Activated CD8-positive, alpha-beta memory T cell treated with anti-CD3 and anti-CD28 coated beads for 48 hours (primary cell): ENCODE data around the gene MED26.

Experiments
- DNase-seq, 3 experiments: peaks; one replicate each; pipeline ENCODE4 v3.0.0-alpha.2; 2020; ENCODE audit warnings: low read depth in 2 of 3, low spot score in 2 of 3

MED26 gene

DNA sequence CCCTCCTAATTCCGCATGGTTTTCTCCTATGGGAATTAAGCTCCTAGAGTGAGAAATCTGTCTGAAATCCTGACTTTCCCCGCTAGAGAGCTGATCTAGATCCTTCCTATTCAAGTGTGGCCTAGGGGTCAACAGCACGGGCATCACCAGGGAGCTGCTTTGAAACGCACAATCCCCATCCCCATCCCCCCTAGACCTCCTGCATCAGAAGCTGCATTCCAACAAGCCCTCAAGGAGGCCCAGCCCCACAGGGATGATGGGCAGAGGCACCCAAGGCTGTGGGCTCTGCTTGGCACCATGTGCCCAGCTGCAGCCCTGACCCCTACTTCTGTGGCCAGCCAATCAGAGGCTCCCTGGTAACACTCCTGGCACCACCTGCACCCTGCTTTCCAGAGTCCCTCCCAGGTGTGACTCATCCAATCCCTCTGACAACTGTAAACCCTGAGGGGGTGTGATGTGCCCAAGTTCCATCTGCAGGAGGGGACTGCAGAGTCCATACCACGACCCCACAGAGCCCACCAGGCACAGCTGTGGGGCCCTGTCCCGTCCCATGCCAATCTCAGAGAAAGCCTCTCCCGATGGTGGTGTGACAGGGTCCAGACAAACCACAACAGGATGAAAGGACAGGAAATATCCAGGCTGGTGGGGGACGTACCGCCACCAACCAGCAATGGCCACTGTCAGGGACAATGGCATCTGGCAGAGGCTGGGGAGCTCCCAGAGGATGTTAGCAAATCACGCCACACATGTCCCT lies 36.0 kb downstream of the MED26 start:
- DNase-seq = no peak

DNA sequence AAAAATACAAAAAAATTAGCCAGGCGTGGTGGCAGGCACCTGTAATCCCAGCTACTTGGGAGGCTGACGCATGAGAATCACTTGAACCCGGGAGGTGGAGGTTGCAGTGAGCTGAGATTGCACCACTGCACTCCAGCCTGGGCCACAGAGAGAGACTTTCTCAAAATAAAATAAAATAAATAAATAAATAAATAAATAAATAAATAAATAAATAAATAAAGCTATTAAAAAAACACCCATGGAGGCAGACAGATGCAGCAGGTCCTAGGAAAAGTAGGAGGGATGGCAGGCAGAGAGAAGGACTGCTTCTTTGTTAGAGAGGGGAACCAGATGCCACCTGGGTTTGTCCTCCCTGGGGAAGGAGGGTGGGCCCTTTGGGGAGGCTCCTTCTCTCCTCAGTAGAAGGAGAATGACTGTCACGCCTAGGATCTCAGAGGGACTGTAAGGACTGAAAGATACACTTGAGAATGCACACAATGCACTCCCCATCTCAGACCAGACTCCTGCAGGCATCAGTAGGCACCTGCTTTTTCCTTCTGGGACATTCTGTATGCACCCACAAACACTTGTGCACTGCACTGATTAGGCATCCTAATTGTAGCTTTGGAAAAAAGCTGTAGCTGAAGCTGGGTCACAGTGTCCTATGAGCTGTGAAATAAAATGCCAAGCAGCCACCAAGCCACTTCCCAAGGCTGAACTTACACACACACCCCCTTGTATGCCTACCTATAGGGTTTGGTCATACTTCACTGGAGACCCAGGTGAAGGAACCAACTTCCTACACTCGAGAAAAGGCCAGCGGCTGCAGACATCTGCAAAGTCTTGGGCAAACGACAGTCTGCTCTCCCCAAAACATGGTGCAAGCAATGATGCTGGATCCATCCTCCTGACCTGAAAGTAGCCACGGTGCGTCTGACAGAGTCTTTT lies 36.9 kb downstream of the MED26 start:
- DNase-seq = no peak

DNA sequence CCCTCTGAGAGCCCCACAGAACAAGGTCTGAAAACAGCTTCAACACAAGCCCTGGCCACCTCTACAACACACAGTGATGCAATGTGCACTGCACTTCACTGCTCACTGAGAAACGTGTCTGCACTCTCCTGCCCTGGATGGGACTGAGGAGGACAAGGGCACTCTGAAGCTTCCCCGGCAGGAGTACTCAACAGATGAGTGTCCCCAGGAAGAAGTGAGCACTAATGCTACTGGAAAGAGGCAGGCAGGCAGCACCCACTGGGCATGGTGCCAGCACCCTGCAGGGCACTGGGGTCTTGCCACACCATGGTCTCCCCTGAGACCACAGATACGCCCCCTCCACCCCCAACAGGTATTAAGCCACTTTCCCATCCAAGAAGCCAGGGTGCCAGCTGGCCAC lies 38.1 kb downstream of the MED26 start:
- no peak for DNase-seq

DNA sequence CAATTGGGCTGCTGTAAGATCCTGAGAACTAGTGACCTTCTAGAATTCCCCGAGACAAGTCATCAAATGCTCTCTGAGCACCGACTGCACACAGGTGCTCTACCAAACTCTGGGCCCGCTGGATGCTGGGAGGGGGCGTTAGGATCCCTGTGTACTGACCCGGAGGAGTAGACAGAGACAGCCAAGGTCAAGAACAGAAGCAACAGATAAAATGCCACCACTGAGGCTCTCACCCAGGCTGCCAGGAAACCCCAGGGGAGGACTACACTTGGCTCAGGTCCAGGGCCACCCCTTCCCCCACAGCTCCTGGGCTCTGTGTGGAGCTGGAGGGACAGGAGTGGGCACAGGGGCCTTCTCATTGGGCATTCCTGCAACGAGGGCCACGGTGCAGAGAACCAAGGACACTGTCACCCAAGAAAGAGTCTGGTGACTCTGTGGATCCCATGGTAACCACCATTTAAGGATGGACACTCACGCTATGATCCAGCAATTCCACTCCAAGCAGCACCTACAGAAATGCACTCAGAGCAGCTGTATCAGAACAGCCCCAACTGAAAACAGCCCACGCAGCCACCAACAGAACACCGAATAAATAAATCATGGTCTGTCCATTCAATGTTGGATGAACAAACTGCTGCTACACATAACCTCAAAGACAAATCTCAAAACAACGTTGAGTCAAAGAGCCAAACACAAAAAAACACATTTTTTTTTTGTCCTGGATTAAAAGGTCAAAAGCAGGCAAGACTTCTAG lies 39.0 kb downstream of the MED26 start:
- DNase-seq = no peak

DNA sequence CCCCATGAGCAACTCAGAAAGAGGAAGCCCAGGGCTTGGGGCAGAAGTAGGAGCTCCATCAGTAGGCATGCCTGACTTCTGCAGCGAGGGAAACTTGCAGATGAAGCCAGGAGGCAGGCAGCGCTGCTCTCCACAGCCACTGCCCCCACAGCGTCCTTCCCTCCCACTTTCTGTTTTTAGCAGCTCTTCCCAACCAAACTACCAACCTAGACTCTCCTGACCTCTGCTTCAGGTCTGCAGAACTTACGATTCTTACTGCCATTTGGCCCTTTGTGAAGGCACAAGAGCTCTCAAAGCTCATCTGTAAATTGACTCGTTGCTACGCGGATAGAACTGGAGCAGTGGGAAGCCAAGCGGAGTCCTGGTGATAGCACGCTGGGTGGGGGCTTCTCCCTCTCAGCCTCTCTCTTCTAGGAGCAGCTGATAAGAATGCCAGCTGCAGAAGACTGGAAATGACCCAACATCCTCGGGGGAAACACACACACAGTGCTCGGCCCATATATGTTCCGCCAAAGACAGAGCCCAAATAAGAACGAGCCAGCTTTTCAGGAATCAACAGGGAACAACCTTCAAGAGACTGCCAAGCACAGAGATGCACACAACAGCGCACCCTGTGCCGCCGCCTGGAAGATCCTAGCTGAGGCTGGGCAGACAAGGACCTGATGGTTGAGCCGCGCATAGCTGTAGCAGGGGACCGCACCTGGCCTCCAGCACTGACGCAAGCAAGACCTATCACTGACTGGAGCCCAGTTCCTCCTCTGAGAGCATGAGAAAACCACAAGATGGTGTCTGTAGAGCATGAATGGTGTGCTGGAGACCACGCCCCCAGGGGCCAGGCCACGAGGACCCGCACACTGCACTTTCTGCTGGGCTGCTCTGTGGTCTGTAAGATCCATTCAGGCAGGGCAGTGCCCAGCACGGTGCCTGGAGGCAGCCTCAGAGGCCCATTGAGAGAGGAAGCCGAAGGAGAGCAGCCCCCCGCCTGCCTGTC lies 39.9 kb downstream of the MED26 start:
- no peak for DNase-seq

DNA sequence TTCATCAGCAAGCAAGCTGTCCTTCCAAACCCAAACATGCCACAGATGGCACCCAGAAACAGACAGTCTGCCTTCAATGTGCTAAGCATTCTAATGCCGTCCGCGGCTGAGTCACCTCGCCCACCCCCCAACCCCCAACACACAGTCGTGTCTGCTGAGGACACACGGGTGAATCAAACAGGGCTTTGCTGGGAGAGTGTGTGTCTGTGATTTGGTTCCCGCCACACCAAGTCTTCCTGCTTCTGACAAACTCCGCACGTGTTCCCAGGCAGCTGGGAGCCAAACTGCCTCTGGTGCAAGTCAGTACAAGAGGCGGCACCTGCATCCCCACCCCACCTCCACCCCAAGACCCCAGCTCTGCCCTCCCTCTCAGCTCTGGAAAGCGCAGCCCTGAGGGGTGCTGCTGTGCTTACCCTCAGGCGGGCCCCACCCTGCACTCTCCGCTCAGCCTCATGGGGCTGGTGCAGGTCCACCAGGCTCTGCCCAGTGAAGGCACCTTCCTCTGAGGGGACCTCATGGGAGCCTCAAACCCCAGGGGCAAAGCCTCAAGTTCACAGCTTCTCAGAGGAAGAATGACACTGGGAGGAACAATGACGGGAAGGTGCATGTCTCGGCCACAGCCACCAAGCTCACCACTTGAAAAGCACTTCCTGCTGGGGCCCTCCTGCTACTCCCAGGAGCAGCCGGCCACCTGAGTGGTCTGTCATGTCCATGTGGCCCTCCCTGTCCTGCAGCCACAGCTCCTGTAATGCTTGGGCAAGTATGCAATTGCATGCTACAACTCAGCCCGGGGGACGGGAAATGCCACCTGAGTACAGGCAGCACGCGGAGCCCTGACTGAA lies 40.8 kb downstream of the MED26 start:
- no peak for DNase-seq

DNA sequence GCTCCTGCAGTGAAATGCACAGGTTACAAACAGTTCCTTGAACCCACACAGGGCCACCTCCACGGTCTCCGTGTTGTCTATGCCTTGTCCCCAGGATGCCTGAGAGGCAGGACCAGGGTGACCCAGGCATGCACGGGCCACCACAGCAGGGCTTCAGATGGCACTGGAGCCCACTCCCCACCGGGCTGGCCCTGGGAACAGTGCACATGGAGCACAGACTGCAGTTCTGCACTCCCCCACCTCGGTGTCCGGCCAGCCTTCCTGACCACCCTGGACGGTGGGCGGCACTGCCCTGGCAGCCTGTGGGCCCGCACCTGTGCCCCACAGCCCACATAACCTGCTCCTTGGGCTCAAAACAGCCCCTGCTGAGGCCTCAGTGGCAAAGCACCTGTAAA lies 41.5 kb downstream of the MED26 start:
- DNase-seq = no peak

DNA sequence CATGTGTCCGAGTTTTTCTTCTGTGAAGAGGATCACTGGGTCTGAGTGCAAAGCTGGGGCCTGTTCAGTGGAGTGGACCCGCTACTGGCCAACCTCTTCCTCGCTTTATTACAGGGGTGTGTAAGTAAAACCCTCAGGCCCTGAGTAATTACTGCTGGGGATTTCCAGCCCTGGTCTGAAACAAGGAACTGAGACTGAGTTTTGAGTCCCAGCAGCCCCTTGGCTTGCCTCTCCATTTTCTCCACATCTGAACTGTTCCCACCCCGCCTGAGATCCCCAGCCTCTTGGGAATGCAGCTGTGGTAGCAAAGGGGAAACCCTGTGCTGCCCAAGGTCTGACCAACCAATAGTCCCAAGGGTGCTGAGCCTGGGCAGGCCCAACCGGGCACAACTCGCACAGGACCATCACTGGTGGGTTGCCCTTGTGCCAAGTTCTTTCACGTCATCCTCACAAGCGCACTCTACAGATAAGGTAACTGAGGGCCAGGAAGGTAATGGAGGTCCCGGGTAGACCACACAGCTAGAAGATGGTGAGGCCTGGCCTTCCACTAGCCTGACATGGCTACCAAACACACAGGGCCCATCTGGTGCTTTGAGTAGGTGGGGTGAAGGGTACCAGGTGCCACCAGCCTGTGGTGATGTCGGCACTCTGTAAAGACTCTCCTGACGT lies 42.1 kb downstream of the MED26 start:
- no peak for DNase-seq

DNA sequence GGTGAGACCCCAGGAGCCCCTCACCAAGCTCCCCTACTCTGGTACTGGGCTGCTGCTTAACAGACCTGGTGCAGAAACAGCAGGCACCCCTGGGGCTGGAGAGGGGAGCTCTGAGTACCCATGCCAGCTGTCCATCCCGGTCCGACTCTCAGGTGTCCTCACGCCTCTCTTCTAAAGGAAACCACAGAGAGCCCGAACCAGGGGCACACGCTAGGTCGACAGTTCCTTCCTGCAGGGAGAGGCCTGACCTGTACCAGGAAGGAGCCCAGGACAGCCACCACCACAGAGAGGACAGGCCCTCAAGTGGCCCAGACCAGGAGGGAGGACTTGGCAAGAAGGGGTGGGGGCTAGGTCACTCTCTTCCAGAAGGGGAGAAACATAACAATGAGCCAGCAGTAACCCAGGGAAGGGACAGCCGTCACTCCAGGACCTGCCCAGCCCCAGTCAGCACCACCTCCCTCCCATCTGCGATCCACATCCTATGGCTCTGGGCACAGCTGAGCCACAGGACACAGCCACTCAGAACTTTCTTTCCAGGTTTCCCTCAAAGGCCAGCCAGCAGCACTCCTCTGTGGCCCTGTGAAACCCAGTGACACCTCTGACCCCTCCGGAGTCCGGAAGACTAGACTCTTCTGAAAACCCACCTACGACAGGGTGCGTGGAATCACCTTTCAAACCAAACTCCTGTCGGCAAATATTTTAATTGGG lies 42.8 kb downstream of the MED26 start:
- DNase-seq = no peak

DNA sequence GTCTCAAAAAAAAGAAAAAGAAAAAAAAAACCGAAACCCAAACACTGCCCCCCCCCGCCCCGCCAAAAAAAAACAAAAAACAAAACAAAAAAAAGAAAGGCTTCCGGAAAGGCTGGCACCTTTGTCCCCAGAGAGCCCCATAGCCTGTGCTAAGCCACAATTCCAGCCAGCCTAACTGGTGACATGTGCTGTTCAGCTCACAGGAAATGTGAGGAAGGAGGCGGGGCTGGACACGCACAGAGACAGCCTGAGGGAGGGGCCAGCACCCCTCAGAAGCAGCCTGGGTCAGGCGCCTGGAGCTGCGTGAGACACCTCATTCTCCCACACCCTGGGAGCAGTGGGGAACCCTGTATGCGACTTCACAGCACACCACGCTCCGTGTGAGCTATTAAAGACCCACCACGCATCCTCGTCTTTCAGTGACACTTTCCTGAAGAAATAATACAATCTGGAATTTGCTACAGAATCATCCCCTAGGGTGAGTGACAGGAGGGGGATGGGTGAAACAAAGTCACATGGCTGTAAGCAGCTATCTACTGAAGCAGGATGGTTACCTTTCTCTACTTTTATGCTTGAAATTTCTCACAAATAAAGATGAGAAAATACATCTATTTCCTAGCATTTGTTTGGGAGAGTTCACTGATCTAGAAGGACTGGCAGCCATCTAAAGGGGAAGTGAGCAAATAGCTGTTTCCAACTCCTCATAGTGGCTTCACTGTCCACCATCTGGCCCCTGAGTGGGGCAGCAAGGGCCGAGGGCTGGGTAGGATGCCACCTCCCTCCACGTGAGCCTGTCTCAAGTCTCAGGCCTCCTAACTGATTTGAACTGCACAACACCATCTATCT lies 43.5 kb downstream of the MED26 start:
- peak in 2 of 3 experiments; percentile 57 to 75 for DNase-seq

DNA sequence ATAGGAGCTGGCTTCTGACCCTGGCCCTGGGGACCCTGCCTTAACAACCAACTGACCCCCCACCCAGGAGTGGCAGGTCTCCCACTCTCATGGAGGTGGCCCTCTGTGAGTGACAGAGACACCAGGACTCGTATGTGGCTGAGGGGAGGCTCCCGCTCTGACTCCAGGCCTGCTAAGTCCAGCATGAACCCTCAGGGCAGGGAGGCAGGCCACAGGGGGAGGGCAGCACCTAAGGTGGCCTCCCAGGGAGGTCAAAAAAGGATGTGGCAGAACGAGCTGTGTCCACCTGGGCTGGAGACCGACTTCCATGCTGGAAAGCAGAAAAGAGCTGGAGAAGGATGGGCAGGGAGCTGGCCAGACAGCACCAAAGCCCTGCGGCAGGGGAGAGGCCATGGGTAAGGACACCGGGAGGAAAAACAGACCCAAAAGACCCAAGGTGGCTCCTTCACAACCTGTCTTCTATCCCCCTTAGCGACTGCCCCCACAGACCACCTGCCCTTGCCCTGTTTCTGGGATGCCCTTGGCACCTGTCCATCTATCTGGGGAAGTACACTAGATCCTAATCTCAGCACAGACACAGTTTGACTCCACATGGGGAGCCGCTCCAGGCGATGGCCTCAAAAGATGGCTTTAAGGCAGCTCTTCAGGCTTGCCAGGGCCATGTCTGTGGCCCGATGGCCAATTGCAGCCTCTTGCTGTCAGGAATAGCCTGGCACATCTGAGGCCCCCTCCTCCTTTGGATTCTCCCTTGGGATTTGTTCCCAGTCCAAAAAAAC lies 45.3 kb downstream of the MED26 start:
- DNase-seq = no peak

DNA sequence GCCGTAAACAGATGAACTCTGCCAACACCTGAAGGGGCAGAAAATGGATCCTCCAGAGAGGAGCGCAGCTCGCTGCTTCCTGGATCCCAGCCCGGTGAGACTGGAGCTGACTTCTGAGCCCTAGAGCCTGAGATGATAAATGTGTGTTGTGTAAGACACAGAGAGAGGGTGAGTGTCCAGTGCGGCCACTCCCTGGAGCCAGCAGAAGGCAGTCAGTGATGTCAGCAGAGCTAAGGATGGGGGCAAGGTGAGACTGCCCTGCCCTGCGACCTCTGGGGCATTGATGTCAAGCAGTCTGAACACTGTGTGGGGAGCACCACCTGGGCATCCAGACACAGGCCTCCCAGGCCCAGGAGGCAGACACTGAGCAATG lies 46.0 kb downstream of the MED26 start:
- DNase-seq = no peak

DNA sequence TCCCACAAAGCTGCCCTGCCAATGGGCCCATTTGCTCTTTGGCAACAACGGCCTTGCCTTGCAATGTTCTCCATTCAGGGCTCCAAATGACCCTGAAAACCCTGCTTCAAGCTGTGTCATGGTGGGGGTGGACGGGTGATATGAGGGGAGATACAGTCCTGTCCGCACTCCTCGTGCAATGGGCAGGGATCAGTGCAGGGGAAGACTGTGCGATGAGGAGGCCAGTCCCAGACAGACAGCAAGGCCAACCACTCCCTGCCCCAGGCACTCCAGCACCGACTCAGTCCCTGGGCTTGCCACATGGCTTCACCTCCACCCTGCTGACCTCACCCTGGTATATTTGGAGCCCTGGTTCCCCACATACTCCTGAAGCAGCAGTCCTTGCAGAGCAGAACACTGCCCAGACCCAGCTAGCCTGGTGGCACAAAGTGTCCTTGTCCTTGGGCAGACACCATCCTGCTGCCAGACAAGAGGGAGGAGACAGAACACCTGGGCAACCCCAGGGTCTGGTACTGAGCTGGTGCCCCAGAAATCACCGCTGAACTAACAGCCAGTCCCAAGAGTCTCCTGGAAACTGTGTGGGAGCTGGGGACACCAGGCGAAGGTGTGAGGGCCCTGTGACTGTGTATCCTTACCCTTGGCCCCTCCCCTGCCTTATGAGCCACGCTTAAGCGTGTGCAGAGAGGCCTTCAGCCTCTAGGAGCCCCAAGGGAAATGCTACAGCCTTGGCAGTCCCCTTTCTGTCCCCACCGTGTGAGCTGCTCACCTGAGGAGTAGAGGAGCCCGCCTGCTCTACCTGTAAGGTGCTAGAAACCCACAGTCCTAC lies 46.6 kb downstream of the MED26 start:
- DNase-seq = no peak

DNA sequence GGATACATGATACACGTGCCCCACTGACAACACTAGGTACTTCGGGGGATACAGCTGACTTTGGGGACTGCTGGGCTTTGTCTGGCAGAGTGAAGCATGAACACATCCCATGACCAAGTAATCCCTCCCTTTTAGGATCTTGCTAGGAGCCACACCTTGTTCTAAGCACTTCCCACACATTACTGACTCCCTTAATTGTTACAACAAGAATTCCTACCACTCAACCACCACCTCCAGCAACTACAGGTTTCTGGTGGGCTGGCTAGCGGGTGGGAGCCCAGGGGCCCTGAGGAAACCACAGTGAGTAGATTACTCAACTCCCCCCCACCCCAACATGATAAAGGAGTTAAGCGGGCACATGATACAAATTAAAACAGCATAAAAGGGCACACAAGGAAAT lies 48.6 kb downstream of the MED26 start:
- no peak for DNase-seq

DNA sequence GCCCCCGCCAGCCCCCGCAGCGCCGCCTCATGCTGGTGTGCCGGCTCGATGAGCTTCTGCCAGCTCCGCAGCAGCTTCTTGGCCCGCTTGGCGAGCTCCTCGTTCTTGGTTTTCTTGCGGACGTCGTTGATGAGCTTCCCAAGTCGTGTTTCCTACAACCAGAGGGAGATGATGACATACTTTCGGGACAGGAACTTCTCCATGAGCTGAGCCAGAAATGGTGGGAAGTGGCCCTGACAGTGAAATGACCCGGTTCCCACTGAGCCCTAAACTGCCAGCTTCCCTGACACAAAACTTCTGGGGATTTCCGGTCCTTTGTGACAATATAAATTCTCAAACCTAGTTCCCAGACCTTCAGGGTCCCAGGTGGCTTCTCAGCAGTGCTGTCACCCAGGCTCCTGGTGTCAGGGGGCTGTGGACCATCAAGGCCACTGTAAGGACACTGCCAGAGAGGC lies 50.4 kb downstream of the MED26 start:
- no peak for DNase-seq
